Measurements from ENCODE around the gene DNAJB12.
"Not testable (repeated sequence)": the region's sequence is repeated elsewhere in the genome, so short reads cannot be mapped to it uniquely, and the experiment has no call there.

DNAJB12 gene

GRCh38 chr10:72354356-72355213, at the start of gene DNAJB12:
TSS of gene DNAJB12 (minus strand) at chr10:72354919. CDS start at chr10:72354897, 22 bp downstream.
- Histone ChIP-seq H4K20me1 (ENCODE audit: insufficient read depth, low read length) (no peaks in the 10 kb centered on the region), H3K79me2 (ENCODE audit: low read length) (peaks cover 47% of the 10 kb centered on the region), H3K9ac (ENCODE audit: low read length) (peak within 1 kb of the TSS; percentile 97), H3K9me3 (replicated peaks; ENCODE audit: insufficient read depth, low read length) (no peaks in the 10 kb centered on the region), H3K27ac (ENCODE audit: low read length) (peak within 1 kb of the TSS; percentile 90), H2AFZ (ENCODE audit: low read length) (peak within 1 kb of the TSS; percentile 83), H3K36me3 (replicated peaks; ENCODE audit: insufficient read depth, low read length) (no peaks in the 10 kb centered on the region; the same call in 1 of the 2 replicates), H3K27me3 (replicated peaks; ENCODE audit: insufficient read depth, low read length) (no peaks in the 10 kb centered on the region), H3K4me3 (ENCODE audit: low read length) (peak within 1 kb of the TSS; percentile 95), H3K9me2 (replicated peaks; ENCODE audit: insufficient read depth, low read length) (no peaks in the 10 kb centered on the region), H3F3A (ENCODE audit: insufficient read depth, low read length) (no peaks in the 10 kb centered on the region), H3K4me1 (ENCODE audit: low read length) (peaks cover 6% of the 10 kb centered on the region), H3K4me2 (ENCODE audit: low read depth, low read length) (peak within 1 kb of the TSS; percentile 86)
- peak; percentile 92 for DNase-seq
- no peak for TF ChIP-seq EZH2phosphoT487 (IDR thresholded peaks at IDR 0.05; ENCODE audit: low read length)
- 0 out of 2 replicates have a peak, but pooled peaks have one; percentile 3 for TF ChIP-seq CTCF (IDR thresholded peaks at IDR 0.05; ENCODE audit: low read length)
- TF ChIP-seq EZH2 (optimal IDR thresholded peaks at IDR 0.05; ENCODE audit: low read depth, low read length): no peak

- not testable (repeated sequence) for H2AFZ ChIP-seq (ENCODE audit: low read length); H3K4me3 ChIP-seq (ENCODE audit: low read length); H3K9ac ChIP-seq (ENCODE audit: low read length); H3F3A ChIP-seq (ENCODE audit: insufficient read depth, low read length); H3K79me2 ChIP-seq (ENCODE audit: low read length); H4K20me1 ChIP-seq (ENCODE audit: insufficient read depth, low read length); H3K4me2 ChIP-seq (ENCODE audit: low read depth, low read length); H3K27ac ChIP-seq (ENCODE audit: low read length); H3K9me2 ChIP-seq (replicated peaks; ENCODE audit: insufficient read depth, low read length); H3K4me1 ChIP-seq (ENCODE audit: low read length); H3K27me3 ChIP-seq (replicated peaks; ENCODE audit: insufficient read depth, low read length); DNase-seq; H3K9me3 ChIP-seq (replicated peaks; ENCODE audit: insufficient read depth, low read length); H3K36me3 ChIP-seq (replicated peaks; ENCODE audit: insufficient read depth, low read length)
Measured at GRCh38 chr10:72395581-72395980, 40.9 kb upstream of the DNAJB12 start.

- H3K27me3 ChIP-seq (replicated peaks; ENCODE audit: insufficient read depth, low read length): no peaks in the 10 kb centered on the region
- no peaks in the 10 kb centered on the region for H3K4me1 ChIP-seq (ENCODE audit: low read length)
- no peaks in the 10 kb centered on the region for H3K79me2 ChIP-seq (ENCODE audit: low read length)
- H3K9me2 ChIP-seq (replicated peaks; ENCODE audit: insufficient read depth, low read length): no peaks in the 10 kb centered on the region
- no peak overlapping the region for H3K4me3 ChIP-seq (ENCODE audit: low read length)
- no peaks in the 10 kb centered on the region for H4K20me1 ChIP-seq (ENCODE audit: insufficient read depth, low read length)
- H2AFZ ChIP-seq (ENCODE audit: low read length): no peak overlapping the region
- H3K9ac ChIP-seq (ENCODE audit: low read length): no peak overlapping the region
- no peak overlapping the region for H3K27ac ChIP-seq (ENCODE audit: low read length)
- no peak for DNase-seq
- no peaks in the 10 kb centered on the region for H3F3A ChIP-seq (ENCODE audit: insufficient read depth, low read length)
- no peak for TF ChIP-seq EZH2phosphoT487 (IDR thresholded peaks at IDR 0.05; ENCODE audit: low read length)
- no peak for TF ChIP-seq EZH2 (optimal IDR thresholded peaks at IDR 0.05; ENCODE audit: low read depth, low read length)
- H3K9me3 ChIP-seq (replicated peaks; ENCODE audit: insufficient read depth, low read length): no peaks in the 10 kb centered on the region
- no peak overlapping the region for H3K4me2 ChIP-seq (ENCODE audit: low read depth, low read length)
- H3K36me3 ChIP-seq (replicated peaks; ENCODE audit: insufficient read depth, low read length): no peaks in the 10 kb centered on the region; the same call in 1 of the 2 replicates
Measured at GRCh38 chr10:72392571-72392970, 37.9 kb upstream of the DNAJB12 start.

GRCh38 chr10:72390764-72391163, 36.0 kb upstream of the DNAJB12 start:
- H3K4me1 ChIP-seq (ENCODE audit: low read length): no peaks in the 10 kb centered on the region
- DNase-seq: no peak
- H3K9ac ChIP-seq (ENCODE audit: low read length): no peak overlapping the region
- H4K20me1 ChIP-seq (ENCODE audit: insufficient read depth, low read length): no peaks in the 10 kb centered on the region
- H3K27ac ChIP-seq (ENCODE audit: low read length): no peak overlapping the region
- no peaks in the 10 kb centered on the region for H3K9me2 ChIP-seq (replicated peaks; ENCODE audit: insufficient read depth, low read length)
- H3K9me3 ChIP-seq (replicated peaks; ENCODE audit: insufficient read depth, low read length): no peaks in the 10 kb centered on the region
- H3F3A ChIP-seq (ENCODE audit: insufficient read depth, low read length): no peaks in the 10 kb centered on the region
- no peak overlapping the region for H3K4me3 ChIP-seq (ENCODE audit: low read length)
- no peak overlapping the region for H2AFZ ChIP-seq (ENCODE audit: low read length)
- H3K79me2 ChIP-seq (ENCODE audit: low read length): no peaks in the 10 kb centered on the region
- H3K4me2 ChIP-seq (ENCODE audit: low read depth, low read length): no peak overlapping the region
- no peaks in the 10 kb centered on the region; the same call in 1 of the 2 replicates for H3K36me3 ChIP-seq (replicated peaks; ENCODE audit: insufficient read depth, low read length)
- TF ChIP-seq CTCF (IDR thresholded peaks at IDR 0.05; ENCODE audit: low read length) (no peak), EZH2phosphoT487 (IDR thresholded peaks at IDR 0.05; ENCODE audit: low read length) (no peak), EZH2 (optimal IDR thresholded peaks at IDR 0.05; ENCODE audit: low read depth, low read length) (no peak)
- no peaks in the 10 kb centered on the region for H3K27me3 ChIP-seq (replicated peaks; ENCODE audit: insufficient read depth, low read length)

Measured in MM.1S (cell line).